Activated naive CD4-positive, alpha-beta T cell treated with Interleukin-2 at 50 U/mL for 16 hours (primary cell): ENCODE results near the gene FSD1L.
A peak's percentile ranks its signal among the peaks of the same experiment; 100 is the strongest.

Experiments used
- DNase-seq: peaks from one replicate; pipeline ENCODE4 v3.0.0-alpha.2; 2020

The FSD1L gene

DNA sequence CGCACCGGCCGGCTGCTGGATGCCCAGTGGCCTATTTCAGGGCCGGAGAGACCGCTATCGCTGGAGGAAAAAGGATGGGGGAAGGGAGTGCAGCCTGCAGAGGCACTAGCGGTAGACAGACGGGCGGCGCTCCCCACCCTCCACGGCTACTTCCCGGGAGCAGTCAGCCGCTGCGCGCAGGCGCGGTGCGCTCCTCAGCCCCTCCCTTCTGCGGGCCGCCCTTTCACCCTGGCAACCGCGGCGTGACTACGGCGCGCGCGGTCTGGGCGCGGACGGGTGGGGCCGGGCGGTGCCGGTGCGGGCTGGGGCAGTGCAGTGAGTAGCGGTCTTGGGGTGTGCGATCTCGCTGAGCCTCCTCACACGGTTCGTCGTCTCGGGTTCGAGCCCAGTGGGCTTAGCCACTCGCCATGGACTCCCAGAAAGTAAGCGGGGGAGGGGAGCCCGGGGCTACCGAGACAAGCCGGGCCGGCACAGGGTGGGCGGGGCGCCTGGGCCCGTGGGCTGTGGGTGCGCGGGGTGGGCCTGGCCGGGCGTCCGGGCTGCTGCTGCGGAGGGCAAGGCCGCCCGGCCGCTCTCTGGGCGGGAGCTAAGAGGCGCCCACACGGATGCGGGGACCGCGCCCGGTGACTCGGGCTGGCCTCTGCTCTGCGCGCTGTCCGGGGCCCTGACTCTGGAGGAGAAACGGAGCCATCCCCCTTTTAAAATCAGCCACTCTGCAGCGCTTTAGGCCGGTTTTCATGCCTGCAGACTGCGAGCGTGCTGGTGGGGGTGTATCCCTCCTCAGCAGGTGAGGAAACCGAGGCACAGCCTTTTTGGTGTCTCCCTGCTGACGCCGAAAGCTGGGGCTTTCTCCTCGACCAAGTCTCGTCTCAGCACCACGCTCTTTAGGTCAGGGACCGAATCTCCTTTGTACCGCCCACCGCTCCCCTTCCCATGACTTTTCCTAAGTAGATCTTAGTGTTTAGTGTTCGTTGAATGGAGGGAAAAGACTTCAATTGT lies at the start of gene FSD1L:
Gene FSD1L (plus strand): TSS at position 221 of the 999 bp plus-strand sequence. CDS start 187 bp downstream, at position 408.
- DNase-seq = peak; percentile 82

DNA sequence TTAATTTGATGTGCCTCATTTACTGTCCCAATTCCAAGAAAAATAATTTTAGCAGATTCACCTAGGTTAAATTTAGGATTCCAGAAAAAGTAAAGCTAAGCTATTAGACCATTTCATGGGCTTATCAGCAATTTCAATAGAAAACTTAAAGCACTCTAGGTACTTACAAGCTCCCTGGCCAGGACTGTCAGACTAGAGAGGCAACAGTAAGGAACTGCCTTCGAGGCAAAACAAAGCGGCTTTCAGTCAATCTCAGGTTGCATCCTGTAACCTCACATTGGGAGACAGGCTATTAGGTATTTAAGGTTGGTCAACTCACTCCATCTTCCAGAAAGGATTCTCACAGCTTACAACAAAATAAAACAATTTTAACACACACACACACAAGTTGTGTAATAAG lies 48.7 kb upstream of the FSD1L start:
- no peak for DNase-seq

DNA sequence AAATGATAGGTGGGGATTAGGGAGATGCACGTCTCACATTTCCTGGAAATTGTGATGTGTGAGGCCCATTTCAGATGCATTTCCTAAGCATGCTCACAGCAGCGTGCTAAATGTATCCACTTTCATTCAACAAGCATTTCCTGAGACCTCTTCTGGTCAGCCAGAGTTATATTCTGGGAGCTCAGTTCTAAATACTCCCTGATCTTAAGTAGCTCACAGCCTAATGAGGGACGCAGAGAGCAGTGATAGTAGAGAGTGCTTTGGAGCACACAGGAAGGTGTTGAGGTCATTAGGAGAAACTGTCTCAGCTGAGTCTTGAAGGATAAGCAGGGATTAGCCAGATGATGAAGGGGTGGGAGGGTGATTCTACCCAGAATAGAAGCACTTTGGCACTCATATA lies 46.2 kb upstream of the FSD1L start:
- DNase-seq = no peak

DNA sequence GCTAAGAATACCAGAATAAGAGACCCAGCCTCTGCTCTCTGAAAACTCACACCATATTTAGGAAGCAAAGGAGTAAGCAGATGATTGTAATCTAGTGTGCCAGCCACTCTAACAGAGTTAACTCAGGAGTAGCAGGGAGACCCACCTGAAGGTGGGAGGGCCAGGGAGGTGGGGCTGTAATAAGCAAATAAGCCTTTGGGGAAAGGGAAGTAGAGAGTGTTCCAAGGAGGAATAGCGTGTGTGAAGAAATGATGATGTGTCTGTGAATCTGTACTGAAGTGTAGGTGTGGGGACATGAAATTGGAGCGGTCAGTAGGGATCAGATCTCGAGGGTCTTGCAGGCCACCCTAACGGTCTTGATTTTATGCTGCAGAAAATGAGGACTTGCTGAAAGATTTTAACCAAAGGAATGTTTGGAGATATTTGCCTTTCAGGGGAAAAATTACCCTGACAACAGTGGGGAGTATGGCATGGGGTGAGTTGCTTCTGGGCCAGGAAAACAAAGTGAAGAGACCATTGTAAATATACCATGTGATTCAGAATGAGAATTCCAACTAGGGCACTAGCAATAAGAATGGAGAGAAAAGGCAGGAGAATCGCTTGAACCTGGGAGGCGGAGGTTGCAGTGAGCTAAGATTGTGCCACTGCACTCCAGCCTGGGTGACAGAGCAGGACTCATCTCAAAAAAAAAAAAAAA lies 44.1 kb upstream of the FSD1L start:
- DNase-seq = no peak

DNA sequence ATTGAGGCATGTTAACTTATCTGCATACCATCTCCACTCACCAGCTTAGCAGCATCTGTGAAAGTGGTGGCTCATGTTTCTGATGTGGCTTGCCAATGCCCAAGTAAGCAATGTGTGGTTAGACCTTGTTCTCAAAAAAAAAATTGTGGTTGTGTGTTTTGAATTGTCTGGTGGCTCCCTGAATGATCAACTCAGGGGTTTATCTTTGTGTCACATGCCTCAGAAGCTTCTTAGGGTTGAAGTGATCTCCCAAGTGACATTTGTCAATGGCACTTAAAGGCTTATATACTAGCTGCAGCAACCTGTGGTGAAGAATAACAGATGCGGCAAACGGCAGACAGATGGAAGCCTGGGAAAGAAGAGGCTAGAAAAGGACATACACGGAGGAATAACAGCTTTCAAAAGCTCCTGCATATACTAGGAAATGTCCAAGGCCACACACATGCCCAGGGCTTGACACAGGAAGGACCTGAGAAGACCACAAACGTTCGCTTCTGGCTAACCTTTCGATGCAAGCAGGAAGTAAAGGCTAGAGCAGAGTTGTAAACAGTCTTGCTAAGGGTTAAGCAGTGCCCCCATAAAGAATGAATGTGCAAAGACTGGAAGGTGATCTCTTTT lies 42.2 kb upstream of the FSD1L start:
- peak; percentile 47 for DNase-seq

DNA sequence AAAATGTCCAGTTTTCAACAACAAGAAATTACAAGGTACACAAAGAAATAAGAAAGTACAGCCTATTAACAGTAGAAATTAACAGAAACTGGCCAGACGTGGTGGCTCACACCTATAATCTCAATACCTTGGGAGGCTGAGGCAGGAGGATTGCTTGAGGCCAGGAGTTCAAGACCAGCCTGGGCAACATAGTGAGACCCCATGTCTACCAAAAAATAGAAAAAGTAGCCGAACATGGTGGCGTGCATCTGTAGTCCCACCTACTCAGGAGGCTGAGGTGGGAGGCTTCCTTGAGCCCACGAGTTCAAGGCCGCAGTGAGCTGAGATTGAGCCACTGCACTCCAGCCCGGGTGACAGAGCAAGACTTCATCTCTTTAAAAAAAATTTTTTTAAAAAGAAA lies 41.5 kb upstream of the FSD1L start:
- DNase-seq = no peak

DNA sequence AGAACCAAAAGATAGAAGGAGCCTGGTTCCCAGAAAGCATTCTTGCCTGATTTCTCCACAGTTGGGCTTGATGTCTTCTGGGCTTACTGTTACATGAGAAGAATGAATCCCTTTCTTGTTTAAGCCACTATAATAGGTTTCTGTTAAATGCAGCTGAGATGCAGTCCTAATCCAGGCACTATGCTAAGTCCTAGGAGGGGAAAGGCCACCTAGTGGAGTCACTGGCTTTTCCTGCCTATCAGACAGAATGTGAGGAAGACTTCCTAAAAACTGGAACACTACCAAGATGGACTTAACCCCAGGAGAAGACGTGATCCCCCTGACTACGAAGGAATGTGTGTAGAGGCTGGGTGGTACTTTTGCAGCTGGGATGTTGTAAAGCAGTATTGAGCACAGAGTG lies 34.3 kb upstream of the FSD1L start:
- no peak for DNase-seq

DNA sequence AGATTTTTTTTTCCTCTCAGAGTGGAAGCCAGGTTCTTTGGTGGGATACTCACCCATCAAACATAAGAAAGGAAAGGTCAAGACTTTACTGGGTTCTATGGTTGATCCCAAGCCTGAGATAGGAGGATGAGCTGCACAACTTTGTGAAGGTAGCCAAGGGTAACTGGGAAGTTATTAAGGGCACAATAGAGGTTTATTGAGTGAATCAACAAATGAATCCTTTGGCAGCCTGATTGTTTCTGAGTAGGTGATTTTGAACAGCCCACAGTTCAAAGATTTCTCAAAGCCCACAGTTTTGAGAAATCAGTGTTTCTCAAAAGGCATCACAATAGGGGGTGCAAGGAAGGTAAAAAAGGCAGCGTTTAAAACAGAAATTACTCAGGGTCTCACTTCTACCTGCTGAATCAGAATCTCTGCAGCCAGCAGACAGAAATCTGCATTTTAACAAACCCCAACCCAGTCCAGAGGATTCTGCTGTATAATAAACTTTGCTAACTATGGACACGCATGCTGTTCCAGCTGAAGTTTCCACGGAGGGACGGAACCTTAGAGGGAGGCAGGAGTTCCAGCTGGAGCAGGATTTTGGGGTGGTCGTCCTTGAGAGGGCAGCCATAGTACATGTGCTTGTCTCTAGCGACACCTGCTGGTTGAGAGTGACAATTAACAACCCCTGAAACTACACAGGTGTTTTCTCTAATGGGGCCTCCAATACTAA lies 32.7 kb upstream of the FSD1L start:
- DNase-seq = peak; percentile 48

DNA sequence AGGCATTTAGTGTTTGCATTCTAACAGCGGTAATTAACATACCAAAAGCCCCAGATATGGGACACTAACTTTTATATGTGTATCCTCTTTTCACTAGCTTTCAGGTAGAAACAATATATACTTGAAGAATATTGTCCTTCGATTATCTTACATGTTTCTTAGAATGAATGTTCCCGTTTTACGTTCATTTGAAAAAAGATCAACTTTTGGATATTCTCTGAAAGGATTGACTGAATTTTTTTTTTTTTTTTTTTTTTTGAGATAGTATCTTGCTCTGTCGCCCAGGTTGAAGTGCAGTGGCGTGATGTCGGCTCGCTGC lies 32.2 kb upstream of the FSD1L start:
- DNase-seq = no peak

DNA sequence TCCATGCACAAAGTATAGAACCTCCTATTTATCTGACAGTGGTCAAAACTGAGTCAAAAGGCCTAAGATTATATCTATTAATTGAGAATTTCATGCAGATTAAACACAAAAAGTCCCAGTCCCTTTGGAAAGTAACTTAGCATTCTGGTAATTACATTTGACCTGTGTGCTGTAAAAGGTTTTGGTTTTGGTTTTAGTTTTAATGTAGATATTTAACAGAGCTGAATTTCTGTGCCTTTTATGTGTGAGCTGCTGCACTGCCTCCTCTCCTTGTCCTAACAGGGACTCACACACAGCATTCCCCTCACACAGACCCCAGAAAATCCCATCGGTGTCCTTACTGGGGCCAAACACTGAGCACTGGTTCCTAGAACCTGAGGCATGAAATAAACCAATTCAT lies 31.0 kb upstream of the FSD1L start:
- DNase-seq = no peak

DNA sequence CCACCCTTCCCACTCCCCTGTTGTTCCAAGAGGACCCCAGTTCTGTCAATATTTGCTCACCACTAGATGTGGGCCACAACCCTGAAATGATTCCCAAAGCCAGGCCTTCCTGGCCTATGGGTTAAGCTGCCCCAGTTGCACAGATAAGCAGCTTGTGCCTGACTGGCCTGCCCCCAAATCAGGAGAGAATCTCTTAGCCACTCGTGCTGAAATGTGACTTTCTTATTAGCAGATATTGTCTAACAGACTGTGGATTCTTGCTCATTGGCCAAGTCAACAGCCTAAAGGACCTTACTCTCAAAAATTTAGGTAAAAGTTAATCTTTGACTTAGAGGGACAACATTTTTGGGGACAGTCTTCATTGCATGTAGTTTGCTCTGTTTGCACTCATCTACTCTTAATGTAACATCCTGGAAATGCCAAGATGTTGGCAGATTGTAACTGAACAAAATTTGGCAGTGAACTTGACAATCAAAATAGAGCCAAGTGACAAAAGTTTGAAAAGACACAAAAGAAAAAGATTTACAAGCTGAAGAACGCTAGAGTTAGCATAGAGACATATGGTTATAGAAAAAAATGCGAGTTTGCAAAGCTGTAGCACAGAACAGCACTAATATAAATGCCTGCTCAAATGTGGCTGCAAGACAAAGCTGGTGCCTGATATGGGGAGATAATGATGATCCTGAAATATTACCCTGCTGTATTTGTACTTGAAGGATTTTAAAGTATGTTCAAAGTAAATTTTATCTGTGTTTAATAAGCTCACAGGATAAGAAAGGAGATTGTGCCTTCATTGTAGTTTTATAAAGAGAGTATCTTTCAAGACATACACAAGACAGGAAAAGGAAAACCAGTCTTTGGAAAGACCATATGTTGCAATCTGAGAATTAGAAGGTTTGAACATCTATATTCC lies 29.0 kb upstream of the FSD1L start:
- no peak for DNase-seq

DNA sequence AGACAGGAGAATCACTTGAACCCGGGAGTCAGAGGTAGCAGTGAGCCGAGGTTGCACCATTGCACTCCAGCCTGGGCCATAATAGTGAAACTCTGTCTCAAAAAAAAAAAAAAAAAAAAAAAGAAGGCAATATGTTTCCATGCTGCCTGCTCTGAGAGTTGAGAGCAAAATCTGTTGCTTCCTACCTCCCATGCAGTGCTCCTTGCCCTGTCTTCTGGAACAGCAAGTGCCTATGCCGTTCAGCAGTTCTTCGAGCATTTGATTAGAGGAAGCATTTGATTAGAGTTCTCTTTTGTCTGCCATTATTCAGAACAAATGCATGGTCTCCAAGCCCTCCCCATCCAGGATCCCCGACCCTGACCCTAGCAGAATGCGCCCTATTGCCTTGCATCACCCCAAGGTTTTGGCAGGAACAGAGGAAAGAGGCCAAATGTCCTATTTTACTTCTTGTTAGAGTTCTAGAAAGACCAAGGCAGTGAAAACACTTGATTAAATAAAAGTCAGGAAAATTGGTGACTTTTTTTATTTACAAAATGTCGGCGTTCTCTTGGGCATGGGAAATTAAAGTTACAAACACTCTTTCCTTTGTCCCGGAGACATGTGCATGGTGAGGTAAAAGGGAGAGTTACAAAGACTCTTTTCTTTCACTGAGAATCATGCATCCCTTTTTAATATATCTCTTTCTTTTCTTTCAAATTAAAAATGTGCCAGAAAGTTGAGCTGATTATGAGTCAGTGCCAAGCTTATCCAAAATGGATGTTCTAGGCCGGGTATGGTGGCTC lies 27.8 kb upstream of the FSD1L start:
- no peak for DNase-seq

DNA sequence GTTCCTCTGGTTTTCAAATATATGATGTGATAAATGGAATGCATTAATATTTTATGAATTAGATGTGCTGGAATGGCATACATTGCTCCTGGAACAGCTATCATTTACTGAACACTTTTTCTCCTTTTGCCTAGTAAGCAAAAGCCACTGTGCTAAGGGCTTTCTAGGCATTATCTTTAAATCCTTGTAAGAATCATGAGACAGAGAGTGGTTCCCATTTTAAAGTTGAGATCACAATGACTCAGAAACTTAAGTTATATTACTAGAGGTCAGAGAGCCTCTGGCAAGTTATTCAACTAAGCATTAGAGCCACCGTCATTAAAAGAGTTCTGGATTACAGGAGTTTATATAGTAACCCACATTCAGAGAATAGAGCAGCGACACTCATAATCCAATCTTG lies 26.7 kb upstream of the FSD1L start:
- no peak for DNase-seq

DNA sequence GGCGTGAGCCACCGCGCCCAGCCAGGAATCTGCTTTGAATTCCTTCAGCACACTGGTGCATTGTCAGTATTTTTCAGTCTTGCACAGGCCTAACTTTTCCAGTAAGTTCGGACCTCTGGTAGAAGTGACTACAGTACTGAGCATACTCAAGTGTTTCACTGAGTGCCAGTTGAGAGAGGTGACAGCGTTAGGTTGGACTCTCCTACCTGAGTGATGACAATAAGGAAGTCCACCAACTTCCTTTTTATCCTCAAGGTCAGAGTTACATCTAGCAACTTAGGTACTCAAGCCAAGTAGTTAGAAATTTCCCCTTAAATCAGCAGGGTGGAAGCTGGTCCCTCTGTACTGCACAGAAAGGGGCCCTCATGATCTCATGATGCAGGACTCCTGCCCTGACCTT lies 26.0 kb upstream of the FSD1L start:
- no peak for DNase-seq

DNA sequence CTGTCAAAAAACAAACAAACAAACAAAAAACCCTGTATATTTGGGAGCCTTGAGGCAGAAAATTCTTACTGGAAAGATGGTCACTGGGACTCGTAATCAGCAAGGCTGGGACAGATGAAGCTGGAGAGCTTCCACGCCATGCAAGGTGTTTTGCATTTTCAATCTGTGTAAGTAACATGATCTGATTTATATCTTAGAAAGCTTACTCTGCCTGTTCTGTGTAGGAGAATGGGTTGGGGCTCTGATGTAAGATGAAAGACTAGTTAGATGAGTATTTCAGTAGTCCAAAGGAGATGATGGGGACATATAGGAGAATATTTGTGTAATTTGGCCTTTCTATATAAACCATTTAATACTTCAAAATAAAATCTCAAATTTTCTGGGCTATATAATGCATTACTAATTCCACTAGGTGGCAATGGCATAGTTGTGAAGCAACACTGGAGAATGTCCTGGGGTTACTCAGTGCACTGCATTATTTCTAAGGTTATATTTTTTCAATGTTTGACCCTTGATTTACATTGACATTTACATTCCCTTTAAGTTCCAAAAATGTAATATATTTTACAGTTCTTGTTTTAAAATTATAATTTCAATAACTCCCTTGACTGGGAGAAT lies 21.9 kb upstream of the FSD1L start:
- no peak for DNase-seq

DNA sequence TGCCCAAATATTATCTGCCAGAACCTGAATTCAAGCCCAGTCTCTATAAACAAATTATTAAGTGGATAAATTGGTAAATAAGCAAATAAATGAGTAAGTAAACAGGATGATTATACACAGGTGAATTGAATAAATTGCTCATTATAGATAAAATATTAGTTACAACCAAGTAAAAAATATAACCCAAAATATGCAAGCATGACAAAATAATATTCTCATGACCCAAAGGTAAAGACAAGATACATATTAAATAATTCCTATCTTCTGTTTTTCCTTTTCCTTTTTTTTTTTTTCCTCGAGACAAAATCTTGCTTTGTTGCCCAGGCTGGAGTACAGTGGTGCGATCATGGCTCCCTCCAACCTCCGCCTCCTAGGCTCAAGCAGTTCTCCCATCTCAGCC lies 21.2 kb upstream of the FSD1L start:
- DNase-seq = no peak

DNA sequence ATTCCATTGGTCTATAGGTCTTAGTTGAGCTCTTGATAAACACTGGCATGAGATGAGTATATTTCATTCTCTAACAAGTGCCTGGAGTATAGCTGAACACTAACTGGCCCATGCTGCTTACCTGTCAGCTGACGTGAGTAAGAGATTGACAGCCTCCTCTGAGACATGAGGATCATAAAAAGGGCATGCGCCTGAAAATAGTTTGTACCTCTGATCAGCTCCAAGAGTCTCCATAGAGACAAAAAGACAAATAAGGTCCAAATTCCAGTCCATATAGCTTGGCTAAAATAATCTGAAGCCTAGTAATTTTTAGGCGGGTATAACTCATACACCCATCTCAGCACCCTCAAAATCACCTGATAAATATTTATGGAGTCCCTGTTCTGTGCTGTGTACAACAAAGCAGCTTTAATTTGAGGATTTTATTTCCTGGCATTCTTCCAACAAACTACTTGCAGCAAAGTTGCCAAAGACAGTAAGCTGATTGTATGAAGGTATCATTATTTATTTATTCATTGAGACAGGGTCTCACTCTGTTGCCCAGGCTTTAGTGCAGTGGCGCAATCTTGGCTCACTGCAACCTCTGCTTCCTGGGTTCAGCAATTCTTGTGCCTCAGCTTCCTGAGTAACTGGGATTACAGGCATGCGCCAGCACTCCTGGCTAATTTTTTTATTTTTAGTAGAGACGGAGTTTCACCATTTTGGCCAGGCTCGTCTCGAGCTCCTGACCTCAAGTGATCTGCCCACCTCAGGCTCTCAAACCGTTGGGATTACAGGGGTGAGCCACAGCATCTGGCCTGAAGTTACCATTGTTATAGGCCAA lies 16.2 kb upstream of the FSD1L start:
- DNase-seq = no peak

DNA sequence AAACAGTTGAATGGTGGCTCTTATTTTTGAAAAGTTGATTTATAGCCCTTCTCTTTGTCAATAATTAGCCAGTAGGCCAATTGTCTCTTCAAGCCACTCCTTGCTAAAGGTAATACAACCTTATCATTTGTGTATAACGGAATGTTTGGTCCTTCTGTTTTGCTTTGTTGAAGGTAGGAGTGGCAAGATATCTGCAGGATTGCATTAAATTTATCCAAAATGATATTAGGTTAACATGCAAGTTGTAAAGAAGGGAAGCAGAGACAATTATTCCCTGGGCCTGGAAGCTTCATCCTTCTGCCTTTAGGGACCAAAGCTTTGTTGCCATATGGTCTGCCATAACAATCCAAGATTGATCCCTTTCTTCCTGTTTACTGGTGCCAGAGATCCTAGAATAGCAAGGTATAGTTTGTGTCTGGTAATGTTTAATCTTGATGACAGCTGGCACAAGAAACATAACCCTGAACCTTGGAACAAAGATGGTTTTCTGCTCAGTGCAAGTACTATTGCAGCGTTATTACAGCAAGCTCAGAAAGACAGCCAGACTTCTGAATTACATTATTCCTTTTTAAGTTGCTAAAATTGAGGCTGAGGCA lies 15.5 kb upstream of the FSD1L start:
- no peak for DNase-seq

DNA sequence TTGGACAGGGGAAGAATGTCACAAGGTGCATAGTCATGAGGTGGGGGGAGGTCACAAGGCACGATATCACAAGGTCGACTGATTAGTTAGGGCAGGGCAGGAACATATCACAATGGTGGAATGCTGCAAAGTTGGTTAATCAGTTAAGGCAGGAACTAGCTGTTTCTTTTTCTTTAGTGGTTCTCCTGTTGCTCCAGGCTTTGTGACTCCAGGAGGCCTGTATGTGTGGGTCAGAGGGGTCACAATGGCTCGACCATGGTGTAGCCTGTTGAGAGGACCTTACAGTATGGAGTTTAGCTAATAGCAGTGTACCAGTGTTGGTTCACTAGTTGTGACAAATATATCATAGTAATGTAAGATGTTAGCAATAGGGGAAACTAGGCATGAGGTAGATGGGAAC lies 12.4 kb upstream of the FSD1L start:
- DNase-seq = no peak
